Peyer's patch (tissue), 4 donors: ENCODE results near the gene CLCF1. TPM values are rescaled to one million over a fixed set of nuclear protein-coding genes. Genes with fewer than 3 reads are reported as not detected.

Source experiments
- DNase-seq, 3 donors: peaks; one replicate each; pipeline ENCODE4 v3.0.0-alpha.2; 2017 to 2019
- H3K27ac ChIP-seq, 4 donors: fragments of 200-600 bp; sonication (generic); one replicate each; pipeline ENCODE4 v1.5.1; 2016 to 2019
- H3K27me3 ChIP-seq, 2 donors: fragments of 200-600 bp; sonication (generic); one replicate each; pipeline ENCODE4 v1.5.1; 2019
- H3K36me3 ChIP-seq, 3 donors: fragments of 200-600 bp; sonication (generic); one replicate each; pipeline ENCODE4 v1.5.1; 2016 to 2019
- H3K4me1 ChIP-seq, 4 donors: fragments of 200-600 bp; sonication (generic); one replicate each; pipeline ENCODE4 v1.5.1; 2016 to 2019
- H3K4me3 ChIP-seq, 4 donors: fragments of 200-600 bp; sonication (generic); 1 replicate in 3 of 4; 2 replicates in 1 of 4; pipeline ENCODE4 v1.5.1; 2016 to 2019; ENCODE audit warnings: mild to moderate bottlenecking in 1 of 4
- H3K9me3 ChIP-seq, 4 donors: fragments of 200-600 bp; sonication (generic); one replicate each; pipeline ENCODE4 v1.5.1; 2016 to 2019; ENCODE audit warnings: mild to moderate bottlenecking in 1 of 4
- POLR2A ChIP-seq, 2 donors: fragments of 450-650 bp; IDR thresholded peaks; one replicate each; pipeline ENCODE4 v1.5.1; 2017; ENCODE audit warnings: antibody characterized with exemption in 2 of 2, mild to moderate bottlenecking in 2 of 2, moderate library complexity in 2 of 2
- total RNA-seq, 4 donors: library from RNA; depleted of rRNA; stranded (reverse); fragments of >200 nt; gene quantifications; one replicate each; pipeline ENCODE4 v1.1.0, GENCODE V29; 2016
- TF ChIP-seq, protein P1 (sequence below), 6 experiments: fragments of 450-650 bp in 4 of 6; fragments of 200-600 bp in 2 of 6; sonication (generic) in 1 of 6; IDR thresholded peaks; one replicate each; pipeline ENCODE4 v1.5.1; 2017 to 2019; ENCODE audit warnings: antibody characterized with exemption in 6 of 6, mild to moderate bottlenecking in 3 of 6, moderate library complexity in 1 of 6

Gene CLCF1
- total RNA-seq, 4 donors from 2014 or later: 1.2 to 14.9 (median 7.5) TPM

DNA sequence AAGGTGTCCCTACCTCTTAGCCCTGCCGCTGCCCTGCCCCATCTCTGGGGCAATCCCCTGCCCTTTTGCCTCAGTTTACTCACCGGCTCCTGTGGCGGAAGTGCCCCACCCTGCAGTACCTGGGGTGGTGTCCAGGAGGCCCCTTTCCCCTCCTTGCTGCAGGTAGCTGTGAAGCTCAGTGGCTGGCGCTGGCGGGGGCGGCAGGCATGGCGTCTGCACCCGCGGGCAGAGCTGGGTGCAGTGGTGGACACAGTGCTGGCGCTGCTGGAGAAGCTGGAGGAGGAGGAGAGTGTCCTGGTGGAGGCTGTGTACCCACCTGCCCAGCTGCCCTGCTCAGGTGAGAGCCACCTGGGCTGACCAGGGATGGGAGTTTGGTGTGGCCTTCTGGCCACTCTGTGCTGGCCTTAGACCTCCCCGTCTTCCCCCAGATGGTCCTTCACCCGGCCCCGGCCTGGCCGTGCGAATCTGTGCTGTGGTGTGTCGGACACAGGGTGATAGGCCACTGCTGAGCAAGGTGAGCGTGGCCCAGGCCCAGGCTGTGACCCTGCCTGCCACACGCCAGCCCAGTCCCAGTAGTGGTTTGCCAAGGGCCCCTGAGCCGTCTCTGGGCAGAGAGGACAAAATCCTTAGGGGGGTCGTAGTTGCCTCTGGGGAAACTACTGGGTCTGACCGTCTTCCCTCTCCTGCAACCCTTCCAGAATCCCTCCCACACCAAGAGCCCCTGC lies 46.1 kb upstream of the CLCF1 start:
- Histone ChIP-seq H3K27me3 (peaks cover 0 to 8% of the 10 kb centered on the region in 2 donors), H3K4me3 (no peak overlapping the region), H3K4me1 (peaks cover 0 to 50% (median 30%) of the 10 kb centered on the region in 4 donors), H3K27ac (peak overlapping the region in 3 of 4 donors; percentile 49 to 98 (median 96)), H3K9me3 (no peaks in the 10 kb centered on the region), H3K36me3 (no peaks in the 10 kb centered on the region)
- DNase-seq: no peak
- no peak for TF ChIP-seq POLR2A (IDR thresholded peaks at IDR 0.05)
- TF ChIP-seq, protein P1, sequence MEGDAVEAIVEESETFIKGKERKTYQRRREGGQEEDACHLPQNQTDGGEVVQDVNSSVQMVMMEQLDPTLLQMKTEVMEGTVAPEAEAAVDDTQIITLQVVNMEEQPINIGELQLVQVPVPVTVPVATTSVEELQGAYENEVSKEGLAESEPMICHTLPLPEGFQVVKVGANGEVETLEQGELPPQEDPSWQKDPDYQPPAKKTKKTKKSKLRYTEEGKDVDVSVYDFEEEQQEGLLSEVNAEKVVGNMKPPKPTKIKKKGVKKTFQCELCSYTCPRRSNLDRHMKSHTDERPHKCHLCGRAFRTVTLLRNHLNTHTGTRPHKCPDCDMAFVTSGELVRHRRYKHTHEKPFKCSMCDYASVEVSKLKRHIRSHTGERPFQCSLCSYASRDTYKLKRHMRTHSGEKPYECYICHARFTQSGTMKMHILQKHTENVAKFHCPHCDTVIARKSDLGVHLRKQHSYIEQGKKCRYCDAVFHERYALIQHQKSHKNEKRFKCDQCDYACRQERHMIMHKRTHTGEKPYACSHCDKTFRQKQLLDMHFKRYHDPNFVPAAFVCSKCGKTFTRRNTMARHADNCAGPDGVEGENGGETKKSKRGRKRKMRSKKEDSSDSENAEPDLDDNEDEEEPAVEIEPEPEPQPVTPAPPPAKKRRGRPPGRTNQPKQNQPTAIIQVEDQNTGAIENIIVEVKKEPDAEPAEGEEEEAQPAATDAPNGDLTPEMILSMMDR (IDR thresholded peaks at IDR 0.05): no peak

DNA sequence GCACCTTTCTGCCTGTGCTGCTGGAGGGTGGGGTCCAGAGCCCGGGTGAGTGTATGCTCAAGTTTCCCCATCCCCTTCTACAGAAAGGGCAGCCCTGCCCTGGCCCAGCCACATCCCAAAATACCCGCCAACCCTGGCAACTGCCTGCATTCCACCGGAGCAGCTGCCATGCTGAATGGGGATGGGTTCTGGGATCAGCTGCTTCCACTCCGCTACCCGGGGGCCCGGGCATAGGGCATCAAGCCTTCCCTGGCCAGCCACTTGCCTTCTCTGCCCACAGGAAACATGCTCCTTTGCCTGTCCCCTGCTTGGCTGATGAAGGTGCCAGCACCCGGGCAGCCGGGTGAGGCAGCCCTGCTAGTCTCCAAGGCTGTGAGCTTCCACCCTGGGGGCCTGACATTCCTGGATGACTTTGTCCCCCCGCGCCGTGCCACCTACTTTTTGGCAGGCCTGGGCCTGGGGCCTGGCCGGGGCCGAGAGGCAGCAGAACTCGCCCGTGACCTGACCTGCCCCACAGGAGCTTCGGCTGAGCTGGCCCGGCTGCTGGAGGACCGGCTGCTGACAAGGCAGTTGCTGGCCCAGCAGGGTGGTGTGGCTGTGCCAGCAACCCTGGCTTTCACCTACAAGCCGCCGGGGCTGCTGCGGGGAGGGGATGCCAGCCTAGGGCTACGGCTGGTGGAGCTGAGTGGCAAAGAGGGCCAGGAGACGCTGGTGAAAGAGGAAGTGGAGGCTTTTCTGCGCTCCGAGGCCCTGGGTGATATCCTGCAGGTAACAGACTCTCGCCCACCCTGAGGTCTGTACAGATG lies 45.3 kb upstream of the CLCF1 start:
- peak overlapping the region in 2 of 4 donors; percentile 49 to 98 for H3K27ac ChIP-seq
- no peak overlapping the region for H3K4me3 ChIP-seq
- H3K27me3 ChIP-seq: peaks cover 0 to 8% of the 10 kb centered on the region in 2 donors
- peak in 2 of 3 donors; percentile 72 to 78 for DNase-seq
- no peak for TF ChIP-seq POLR2A (IDR thresholded peaks at IDR 0.05)
- no peaks in the 10 kb centered on the region for H3K36me3 ChIP-seq
- no peaks in the 10 kb centered on the region for H3K9me3 ChIP-seq
- peaks cover 0 to 50% (median 30%) of the 10 kb centered on the region in 4 donors for H3K4me1 ChIP-seq

DNA sequence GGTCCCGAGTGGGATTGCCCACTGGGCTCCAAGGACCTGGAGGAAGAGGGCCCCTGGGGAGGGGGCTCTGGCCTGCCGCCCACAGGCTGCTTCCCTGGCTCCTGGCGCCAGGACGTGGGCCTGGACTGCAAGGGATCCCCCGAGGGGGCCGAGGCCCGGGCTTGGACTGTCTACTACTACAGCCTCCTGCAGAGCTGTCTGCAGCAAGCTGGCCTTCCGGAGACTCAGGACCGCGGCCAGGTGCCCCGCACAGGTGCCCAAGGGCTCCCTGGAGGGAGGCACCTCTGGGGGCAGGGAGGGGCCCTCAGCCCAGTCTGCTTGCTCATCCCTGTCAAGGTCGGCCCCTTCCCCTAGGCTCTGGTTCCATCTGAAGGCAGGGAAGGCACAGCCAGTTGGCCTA lies 44.0 kb upstream of the CLCF1 start:
- DNase-seq: no peak
- peak overlapping the region in 1 of 4 donors; percentile 98 for H3K27ac ChIP-seq
- H3K4me3 ChIP-seq: no peak overlapping the region
- H3K9me3 ChIP-seq: no peaks in the 10 kb centered on the region
- no peak for TF ChIP-seq POLR2A (IDR thresholded peaks at IDR 0.05)
- TF ChIP-seq, protein P1 (IDR thresholded peaks at IDR 0.05): no peak
- peaks cover 0 to 50% (median 30%) of the 10 kb centered on the region in 4 donors for H3K4me1 ChIP-seq
- H3K27me3 ChIP-seq: peaks cover 0 to 8% of the 10 kb centered on the region in 2 donors
- no peaks in the 10 kb centered on the region for H3K36me3 ChIP-seq

DNA sequence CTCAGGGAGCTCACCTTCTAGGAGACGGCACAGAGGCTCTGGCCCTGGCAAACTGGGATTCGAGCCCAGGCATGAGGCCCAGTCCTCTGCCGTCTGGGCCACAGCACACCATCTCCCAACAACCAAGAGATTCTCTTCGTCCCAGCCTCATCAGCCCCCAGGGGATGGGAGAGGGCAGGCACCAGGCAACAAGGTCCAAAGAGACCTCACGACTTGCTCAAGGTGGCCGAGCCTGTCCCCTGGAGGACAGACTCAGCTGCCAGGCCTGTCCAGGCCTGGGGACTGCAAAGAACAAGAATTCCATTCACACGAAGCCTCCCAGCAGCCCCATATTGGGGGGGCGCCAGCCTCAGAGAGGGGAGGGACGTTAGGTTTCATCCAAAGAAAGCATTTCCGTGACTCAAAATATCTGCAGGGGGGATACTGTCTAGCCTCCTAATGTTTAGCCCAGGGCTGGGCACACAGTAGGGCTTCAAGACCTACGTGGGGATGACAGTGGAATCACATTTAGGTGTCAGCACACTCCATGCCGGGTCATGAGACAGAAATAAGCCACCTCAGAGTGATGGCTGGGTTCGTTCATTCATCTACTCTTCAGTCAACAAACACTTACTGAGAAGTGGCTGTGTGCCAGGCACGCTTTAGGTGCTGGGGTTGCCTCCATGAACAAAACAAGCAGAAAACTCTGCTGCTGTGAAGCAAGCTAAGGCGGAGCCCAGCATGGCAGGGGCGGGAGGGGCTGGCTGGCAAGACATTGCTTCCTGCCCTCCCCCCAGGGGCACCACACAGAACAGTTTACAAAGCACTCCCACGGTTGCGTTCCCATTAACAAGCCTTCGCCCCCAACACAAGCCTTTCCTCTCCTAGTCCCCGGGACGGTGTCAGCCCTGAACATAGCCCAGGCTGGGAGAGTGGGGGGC lies 43.3 kb upstream of the CLCF1 start:
- Histone ChIP-seq H3K9me3 (no peaks in the 10 kb centered on the region), H3K4me1 (peaks cover 0 to 54% (median 31%) of the 10 kb centered on the region in 4 donors), H3K27me3 (peaks cover 0 to 8% of the 10 kb centered on the region in 2 donors), H3K4me3 (no peak overlapping the region), H3K27ac (peak overlapping the region in 1 of 4 donors; percentile 98), H3K36me3 (no peaks in the 10 kb centered on the region)
- TF ChIP-seq, protein P1 (IDR thresholded peaks at IDR 0.05): no peak
- no peak for TF ChIP-seq POLR2A (IDR thresholded peaks at IDR 0.05)
- DNase-seq: peak in 1 of 3 donors; percentile 76

DNA sequence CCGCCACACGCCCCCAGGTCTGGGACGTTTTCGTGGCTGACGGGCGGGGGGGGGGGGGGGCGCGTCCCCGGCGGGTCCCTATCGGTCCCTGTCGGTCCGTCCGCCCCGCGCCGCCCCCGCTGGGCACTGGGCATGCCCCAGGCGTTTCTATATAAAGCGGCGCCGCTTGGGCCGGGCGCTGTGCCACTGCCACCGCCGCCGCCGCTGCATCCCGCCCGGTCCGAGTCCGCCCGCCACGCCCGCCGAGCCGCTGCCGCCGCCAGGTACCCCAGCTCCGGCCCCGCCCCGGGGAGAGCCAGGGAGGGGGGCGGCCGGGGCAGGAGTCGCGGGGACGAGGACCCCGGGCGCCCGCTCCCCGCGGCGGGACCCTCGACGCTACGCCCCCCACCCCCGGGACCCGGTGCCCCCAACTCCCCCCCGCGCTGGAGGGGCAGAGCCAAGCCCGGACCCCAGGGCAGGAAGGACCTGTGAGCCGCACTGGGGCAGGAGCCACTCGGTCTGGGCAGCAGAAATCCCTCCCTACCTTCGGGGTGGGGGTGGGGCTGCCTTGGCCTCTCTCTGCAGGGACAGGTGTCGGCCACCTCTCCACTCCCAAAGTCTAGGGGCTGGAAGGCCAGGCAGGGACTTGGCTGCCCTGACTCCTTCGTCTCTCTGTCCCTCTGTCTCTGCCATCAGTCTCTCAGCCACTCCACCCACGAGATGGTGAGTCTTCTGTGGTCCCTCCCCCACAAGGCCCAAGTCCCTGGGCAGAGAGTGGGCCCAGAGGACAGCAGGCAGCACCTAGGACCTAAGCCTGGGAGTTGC lies 42.3 kb upstream of the CLCF1 start, which contains the start of gene CARNS1:
Gene CARNS1 (plus strand): TSS at position 178 of the 804 bp plus-strand sequence. CDS start 522 bp downstream, at position 700.
- Histone ChIP-seq H3K4me3 (peak within 1 kb of the TSS; percentile 31 to 47 (median 38)), H3K36me3 (no peaks in the 10 kb centered on the region), H3K27me3 (peaks cover 0 to 8% of the 10 kb centered on the region in 2 donors), H3K27ac (peak within 1 kb of the TSS in 2 of 4 donors; percentile 3 to 98), H3K9me3 (no peaks in the 10 kb centered on the region), H3K4me1 (peaks cover 0 to 64% (median 32%) of the 10 kb centered on the region in 4 donors)
- TF ChIP-seq, protein P1 (IDR thresholded peaks at IDR 0.05): no peak
- TF ChIP-seq POLR2A (IDR thresholded peaks at IDR 0.05): no peak
- DNase-seq: no peak
